GM21576 (cell line): ENCODE results near the gene SRSF4.
"Not testable (repeated sequence)": the region's sequence is repeated elsewhere in the genome, so short reads cannot be mapped to it uniquely, and the experiment has no call there.

Experiments used
- ATAC-seq: cut with Tn5 transposase; IDR thresholded peaks from one replicate; pipeline ENCODE4 v1.9.1; 2021; ENCODE audit warnings: mild to moderate bottlenecking, moderate library complexity; ENCODE audit not compliant: unreplicated experiment

Gene SRSF4

DNA sequence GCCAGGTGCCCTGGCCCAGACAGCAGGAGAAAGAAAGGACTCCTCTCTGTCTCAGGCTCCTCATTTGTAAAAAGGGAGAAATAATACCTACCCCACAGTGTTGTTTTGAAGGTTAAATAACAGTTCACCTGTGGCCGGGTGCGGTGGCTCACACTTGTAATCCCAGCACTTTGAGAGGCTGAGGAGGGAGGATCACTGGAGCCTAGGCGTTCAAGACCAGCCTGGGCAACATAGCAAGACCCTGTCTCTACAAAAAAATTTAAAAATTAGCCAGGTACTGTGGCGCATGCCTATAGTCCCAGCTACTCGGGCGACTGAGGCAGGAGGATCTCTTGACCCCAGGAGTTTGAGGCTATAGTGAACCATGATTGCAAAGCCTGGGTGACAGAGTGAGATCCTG, 55.5 kb downstream of the SRSF4 start:
- no peak for ATAC-seq

DNA sequence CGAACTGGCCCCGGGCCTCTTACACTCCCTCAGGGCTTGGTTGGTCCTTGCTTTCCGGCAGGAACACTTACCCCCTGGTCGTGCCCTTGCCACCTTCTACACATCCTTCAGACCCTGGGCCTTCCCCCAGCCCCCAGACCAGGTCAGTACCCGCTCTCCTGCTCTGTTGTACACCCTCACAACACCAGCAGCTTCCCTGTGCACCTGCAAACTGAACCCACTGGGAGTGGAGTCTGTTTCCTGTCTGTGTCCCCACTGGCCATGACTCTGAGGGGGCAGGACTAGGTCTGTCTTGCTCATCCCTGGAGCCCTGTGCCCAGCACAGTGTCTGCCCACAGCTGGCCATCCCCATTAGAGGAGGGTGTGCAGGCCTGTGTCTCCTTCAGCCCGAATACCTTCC, 55.9 kb downstream of the SRSF4 start:
- no peak for ATAC-seq

DNA sequence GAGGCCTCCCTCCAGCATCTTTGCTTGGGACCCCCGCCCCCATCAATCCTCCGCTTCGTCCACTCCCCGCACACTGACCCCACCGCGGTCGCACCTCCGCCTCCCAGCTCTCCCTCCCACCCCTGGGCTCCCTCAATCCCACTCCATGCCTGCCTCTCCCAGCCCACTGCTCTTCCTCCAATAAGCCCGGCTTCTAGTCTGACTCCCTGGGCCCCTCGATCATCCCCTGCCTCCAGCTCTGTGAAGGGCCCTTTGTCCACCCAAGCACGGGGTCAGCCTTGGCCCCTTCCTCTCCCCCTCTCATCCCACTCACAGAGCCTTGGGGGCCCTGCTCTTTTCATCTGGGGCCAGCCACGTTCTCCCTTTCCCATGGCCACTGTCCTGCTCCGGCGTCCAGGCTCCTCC, 56.5 kb downstream of the SRSF4 start:
- ATAC-seq: no peak

DNA sequence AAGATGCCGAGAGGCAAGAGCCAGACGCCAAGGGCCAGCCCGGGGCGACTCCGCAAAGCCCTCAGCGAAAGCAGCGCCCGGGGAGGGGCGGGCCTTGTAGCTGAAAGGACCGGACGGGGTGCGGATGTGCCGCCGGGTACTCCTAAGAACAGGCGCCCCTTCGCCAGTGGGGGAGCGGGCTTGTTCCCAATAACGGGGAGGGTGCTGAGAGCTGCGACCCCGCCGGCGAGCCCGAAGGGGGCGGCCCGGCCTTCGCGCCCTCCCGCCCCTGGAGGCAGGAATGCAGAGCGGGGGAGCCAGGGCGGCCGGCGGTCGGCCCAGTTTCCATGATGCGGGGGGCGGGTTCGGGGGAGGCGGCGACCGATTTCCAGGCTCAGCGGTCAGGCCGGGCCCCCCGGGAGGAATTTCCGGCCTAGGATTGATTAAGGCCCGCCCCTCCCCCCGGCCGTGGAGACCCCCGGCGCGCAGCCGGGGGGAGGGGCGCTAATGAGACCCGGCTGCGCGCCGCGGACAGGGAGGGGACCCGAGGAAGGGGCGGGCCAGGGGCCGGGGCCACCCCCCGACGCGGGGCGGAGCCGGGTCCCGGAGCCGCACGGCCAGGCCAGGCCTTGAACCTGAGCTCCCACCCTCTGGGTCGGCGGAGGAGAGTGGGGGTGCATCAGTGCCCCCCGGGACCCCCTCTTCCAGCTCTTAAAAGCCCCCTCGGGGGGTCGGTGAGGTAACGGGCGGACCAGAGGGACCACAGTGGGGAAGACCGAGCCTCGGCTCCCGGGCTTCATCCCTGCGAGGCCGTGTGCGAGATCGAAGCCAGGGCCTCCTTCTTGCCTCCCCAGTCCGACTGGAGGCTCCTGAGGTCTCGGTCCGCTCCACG, 57.1 kb downstream of the SRSF4 start:
- ATAC-seq: no peak

DNA sequence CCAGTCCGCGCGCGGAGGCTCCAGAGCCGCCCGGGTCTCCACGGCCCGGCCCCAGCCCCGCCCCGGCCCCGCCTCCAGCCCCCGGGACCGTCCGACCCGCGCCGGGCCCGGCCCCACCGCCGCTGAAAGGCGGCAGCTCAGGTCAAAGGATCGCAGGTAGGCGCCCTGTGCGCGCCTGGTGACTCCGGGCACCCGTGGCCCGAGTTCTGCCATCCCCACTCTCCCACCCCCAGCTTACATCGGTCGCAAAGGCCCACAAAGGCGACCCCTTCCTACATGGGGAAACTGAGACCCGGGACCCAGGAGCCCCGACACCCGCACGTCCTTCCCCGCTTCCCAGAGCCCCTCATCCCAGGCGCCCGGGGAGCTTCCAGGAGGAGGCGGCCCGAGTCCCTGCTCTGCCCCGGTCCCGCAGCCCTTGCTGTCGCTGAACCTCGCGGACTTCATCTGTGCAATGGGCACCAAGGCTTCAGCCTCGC, 57.8 kb downstream of the SRSF4 start, which contains the start of gene TMEM200B:
TSS of gene TMEM200B (minus strand) at position 17 of the 479 bp plus-strand sequence. CDS start 2,075 bp downstream, outside the sequence.
- no peak for ATAC-seq

GRCh38 chr1:29123053-29123886, 58.4 kb downstream of the SRSF4 start:
- no peak for ATAC-seq

DNA sequence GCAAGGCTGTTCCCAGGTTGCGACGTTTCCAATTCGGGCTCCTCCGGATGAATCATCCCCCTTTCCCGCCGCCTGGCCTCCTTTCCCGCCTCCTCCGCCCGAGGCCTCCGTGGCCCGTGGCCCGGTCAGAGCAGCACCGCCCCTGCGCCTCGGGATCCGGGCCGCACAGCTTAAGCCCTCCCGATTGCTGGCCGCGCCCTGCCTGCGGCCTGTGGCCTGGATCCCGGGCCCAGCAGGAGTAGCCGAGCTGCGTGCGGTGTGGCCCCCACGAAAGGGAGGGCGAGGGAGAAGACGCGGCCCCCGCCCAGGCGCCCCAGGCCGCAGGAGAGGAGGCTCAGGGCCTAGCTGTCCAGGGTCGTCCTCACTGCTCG, 59.0 kb downstream of the SRSF4 start:
- no peak for ATAC-seq

- ATAC-seq: no peak
These were observed 59.6 kb downstream of the SRSF4 start for GRCh38 chr1:29121936-29122681.

DNA sequence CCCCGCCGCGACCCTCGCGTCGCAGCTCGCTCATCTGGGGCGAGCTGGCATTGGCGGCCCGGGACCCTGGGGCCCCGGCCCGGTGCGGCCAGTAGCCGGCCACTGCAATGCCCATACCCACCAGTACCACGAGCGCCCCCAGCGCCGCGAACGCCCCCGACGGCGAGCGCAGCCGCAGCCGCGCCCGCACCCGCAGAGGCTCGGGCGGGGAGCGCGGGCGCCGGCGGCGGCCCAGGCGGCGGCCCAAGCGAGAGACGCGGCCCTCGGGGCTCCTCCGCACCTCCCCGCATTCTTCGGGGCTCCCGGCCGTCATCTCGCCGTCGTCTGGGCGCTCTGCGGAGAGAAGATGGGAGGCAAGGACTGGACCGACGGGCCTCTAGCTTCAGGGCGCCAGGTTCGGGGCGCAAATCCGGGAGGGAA, 60.2 kb downstream of the SRSF4 start:
- ATAC-seq: no peak

GRCh38 chr1:29120947-29121485, 60.7 kb downstream of the SRSF4 start:
- no peak for ATAC-seq

DNA sequence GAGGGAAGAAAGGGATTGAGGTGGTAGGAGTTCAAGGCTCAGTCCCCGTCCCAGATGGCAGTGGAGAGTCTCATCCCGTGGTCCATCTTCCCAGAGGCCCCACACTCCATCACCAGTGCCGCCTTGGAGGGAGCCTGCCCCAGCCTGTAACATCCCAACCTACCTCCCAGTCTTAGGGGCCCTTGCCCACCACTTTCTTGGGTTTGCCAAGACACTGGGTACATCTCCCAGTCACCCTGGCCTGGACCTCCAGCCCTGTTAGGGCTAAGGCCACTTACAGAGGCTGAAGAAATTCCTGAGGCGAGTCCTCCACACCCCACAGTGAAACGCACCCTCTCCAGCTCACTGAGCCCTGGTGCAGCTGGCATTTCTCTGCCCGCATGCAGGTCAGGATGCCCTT, 61.3 kb downstream of the SRSF4 start:
- ATAC-seq: no peak

- ATAC-seq: no peak
These were observed 62.4 kb downstream of the SRSF4 start for GRCh38 chr1:29119121-29119929.

GRCh38 chr1:29117381-29117780, 64.3 kb downstream of the SRSF4 start:
- ATAC-seq: no peak

- ATAC-seq: no peak
These were observed 67.0 kb downstream of the SRSF4 start for GRCh38 chr1:29114654-29115053.

GRCh38 chr1:29113413-29114117, 68.1 kb downstream of the SRSF4 start:
- ATAC-seq: no peak

DNA sequence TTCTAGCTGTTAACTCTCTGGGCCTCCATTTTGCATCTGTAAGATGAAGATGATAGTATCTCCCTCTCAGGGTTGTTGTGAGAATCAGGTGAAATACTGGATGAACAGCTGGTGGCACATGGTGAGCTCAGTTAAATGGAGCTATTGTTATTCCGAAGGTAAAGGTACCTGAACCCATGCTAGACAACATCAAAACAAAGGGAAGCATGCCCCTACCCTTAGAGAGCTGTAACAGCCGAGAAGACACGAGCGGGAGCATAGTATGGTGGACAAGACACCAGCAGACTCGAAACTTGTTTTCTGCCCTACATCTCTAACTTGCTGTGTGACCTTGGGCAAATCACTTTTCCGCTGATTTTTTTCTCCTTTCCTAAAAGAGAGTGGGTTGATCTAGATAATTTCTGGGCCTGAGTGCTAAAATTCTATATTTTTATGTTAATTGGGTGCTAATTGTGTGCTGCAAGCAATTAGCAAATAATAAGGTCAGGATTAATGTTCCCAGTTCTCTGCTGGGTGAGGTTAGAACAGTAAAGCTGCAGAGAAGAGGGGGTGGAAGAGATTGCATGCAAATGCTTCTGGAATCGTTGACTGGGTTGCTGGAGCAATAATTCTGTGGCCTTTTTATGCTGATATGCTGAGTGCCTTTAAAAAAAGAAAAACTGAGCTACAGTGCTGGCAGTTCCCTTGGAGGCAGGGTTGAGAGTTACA, 68.8 kb downstream of the SRSF4 start:
- no peak for ATAC-seq

DNA sequence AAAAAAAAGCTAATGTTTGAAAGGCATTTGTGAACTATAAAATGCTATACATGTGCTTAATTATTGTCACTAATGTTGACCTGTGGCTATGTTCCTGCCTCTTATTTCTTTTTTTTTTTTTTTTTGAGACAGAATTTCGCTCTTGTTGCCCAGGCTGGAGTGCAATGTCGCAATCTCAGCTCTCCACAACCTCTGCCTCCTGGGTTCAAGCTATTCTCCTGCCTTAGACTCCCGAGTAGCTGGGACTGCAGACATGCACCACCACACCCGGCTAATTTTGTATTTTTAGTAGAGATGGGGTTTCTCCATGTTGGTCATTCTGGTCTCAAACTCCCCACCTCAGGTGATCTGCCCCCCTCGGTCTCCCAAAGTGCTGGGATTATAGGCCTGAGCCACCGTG, 73.7 kb downstream of the SRSF4 start:
- ATAC-seq: not testable (repeated sequence)

- ATAC-seq: no peak
These were observed 75.9 kb downstream of the SRSF4 start for GRCh38 chr1:29105822-29106221.

DNA sequence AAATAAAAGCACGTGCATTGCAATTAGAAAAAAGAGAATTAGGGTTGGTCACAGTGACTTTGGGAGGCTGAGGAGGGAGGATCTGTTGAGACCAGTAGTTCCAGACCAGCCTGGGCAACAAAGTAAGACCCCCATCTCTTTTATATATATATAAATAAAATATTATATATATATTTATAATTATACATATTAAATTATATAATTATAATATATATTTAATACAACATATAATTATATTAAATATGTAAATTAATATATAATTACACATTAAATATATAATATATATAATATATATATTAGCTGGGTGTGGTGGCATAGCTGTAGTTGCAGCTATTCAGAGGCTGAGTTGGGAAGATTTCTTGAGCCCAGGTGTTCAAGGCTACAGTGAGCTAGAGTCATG, 81.2 kb downstream of the SRSF4 start:
- ATAC-seq: no peak
